Left forelimb (tissue), 1 donor: Measurements from ENCODE around the gene BCL6.

Experiments
- DNase-seq: peaks from one replicate; pipeline ENCODE4 v3.0.0-alpha.2; 2018; ENCODE audit warnings: low spot score

Gene BCL6

DNA sequence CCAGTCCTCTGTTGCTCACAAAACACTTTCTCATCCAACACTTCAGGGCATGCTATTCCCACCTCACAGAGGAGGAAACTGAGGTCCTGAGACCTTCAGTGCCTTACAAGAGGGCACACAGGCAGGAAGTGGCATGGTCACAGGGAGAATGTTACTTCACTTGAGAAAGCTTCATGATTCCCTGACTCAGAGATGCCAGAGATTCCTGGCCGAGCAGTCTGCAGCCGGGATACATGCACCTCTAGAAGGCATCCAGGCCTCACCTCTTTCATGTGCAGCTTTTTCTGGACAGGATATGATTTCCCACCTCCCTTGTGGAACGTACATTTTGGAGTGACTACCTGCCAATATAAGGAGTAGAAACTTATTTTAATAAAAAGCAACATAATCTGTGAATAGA is 72.3 kb downstream of the BCL6 start:
- no peak for DNase-seq
